Smooth muscle cell (in vitro differentiated cells): ENCODE data around the gene UBALD1. TPM values are rescaled to one million over a fixed set of nuclear protein-coding genes. Genes with fewer than 3 reads are reported as not detected.

Experiments
- DNase-seq: peaks from one replicate; lab custom pipeline; 2025; ENCODE audit not compliant: unreplicated experiment; lab: John Stamatoyannopoulos, UW
- H2AFZ ChIP-seq: fragments of 200-600 bp; sonication (generic); 2 replicates; pipeline ENCODE4 v1.6.0; 2016; ENCODE audit warnings: antibody characterized with exemption, low read depth, mild to moderate bottlenecking
- H3F3A ChIP-seq: fragments of 200-600 bp; sonication (generic); 2 replicates; pipeline ENCODE4 v1.6.0; 2017; ENCODE audit warnings: antibody characterized with exemption, low read depth
- H3K27ac ChIP-seq: fragments of 200-600 bp; sonication (generic); 2 replicates; pipeline ENCODE4 v1.5.1; 2016; ENCODE audit warnings: low read depth, mild to moderate bottlenecking
- H3K27me3 ChIP-seq: fragments of 200-600 bp; sonication (generic); 2 replicates; pipeline ENCODE4 v1.6.1; 2016; ENCODE audit warnings: low read depth, mild to moderate bottlenecking
- H3K36me3 ChIP-seq: fragments of 200-600 bp; sonication (generic); 2 replicates; pipeline ENCODE4 v1.5.1; 2016; ENCODE audit warnings: low read depth
- H3K4me1 ChIP-seq: fragments of 200-600 bp; sonication (generic); 2 replicates; pipeline ENCODE4 v1.5.1; 2016; ENCODE audit warnings: low read depth
- H3K4me2 ChIP-seq: fragments of 200-600 bp; sonication (generic); 2 replicates; pipeline ENCODE4 v1.6.0; 2016; ENCODE audit warnings: mild to moderate bottlenecking
- H3K4me3 ChIP-seq: fragments of 200-600 bp; sonication (generic); 2 replicates; pipeline ENCODE4 v1.5.1; 2016; ENCODE audit warnings: mild to moderate bottlenecking
- H3K79me2 ChIP-seq: fragments of 200-600 bp; sonication (generic); 2 replicates; pipeline ENCODE4 v1.6.0; 2016; ENCODE audit warnings: low read depth, mild to moderate bottlenecking
- H3K9ac ChIP-seq: fragments of 200-600 bp; sonication (generic); 2 replicates; pipeline ENCODE4 v1.6.0; 2016; ENCODE audit warnings: low read depth
- H3K9me3 ChIP-seq: fragments of 200-600 bp; sonication (generic); replicated peaks from 2 replicates; pipeline ENCODE4 v1.5.1; 2016; ENCODE audit warnings: low read depth
- H4K20me1 ChIP-seq: fragments of 200-600 bp; sonication (generic); 2 replicates; pipeline ENCODE4 v1.6.0; 2016; ENCODE audit warnings: low read depth
- WGBS: methylation state at CpG from one replicate; pipeline ENCODE4 v1.1.7; 2016; ENCODE audit warnings: low lambda C conversion rate; 5-methylcytosine and 5-hydroxymethylcytosine counted together
- polyA plus RNA-seq: library from polyadenylated mRNA; unstranded; fragments of >200 nt; fragmentation: Nextera tagmentation; extraction: Ambion mirVana; gene quantifications from 2 replicates; pipeline ENCODE4 v1.2.1, GENCODE V29; 2016
- total RNA-seq: library from RNA; depleted of rRNA; stranded (reverse); fragments of >200 nt; gene quantifications from 2 replicates; pipeline ENCODE4 v1.2.3, GENCODE V29; 2014
- TF ChIP-seq, protein P1 (sequence below): fragments of 200-600 bp; sonication (generic); IDR thresholded peaks from 2 replicates; pipeline ENCODE4 v1.5.1; 2017; ENCODE audit warnings: borderline replicate concordance, mild to moderate bottlenecking, antibody characterized with exemption; ENCODE audit not compliant: insufficient read depth, poor library complexity, severe bottlenecking

UBALD1 gene
- total and polyA plus RNA-seq, 2 experiments from 2014 or later: 3.6 to 13.6 TPM

DNA sequence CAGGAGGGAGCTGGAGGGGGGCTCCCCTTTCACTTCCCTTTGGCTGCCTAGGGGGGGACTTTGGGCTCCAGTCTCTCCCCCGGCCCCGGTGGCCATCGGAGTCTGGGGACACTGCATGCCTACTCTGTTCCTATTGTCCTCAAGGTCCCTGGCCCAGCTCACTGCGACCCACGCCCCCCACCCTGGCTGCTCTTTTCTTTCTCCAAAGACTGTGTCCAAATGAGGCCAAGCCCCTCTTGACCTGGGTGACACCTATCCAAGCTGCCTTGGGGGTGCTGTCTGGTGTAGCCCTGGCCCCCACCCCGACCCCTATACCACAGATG, 12.9 kb downstream of the UBALD1 start:
- Histone ChIP-seq H3K36me3 (no peaks in the 10 kb centered on the region), H3K9me3 (no peaks in the 10 kb centered on the region), H3K4me1 (no peaks in the 10 kb centered on the region), H3F3A (no peaks in the 10 kb centered on the region), H3K9ac (no peak overlapping the region), H3K27me3 (no peaks in the 10 kb centered on the region), H2AFZ (no peak overlapping the region), H4K20me1 (no peaks in the 10 kb centered on the region), H3K79me2 (no peaks in the 10 kb centered on the region), H3K27ac (no peak overlapping the region), H3K4me2 (no peak overlapping the region), H3K4me3 (no peak overlapping the region)
- 93% methylated on average over 6 of the region's 6 CpGs for WGBS
- no peak for DNase-seq
- TF ChIP-seq, protein P1, sequence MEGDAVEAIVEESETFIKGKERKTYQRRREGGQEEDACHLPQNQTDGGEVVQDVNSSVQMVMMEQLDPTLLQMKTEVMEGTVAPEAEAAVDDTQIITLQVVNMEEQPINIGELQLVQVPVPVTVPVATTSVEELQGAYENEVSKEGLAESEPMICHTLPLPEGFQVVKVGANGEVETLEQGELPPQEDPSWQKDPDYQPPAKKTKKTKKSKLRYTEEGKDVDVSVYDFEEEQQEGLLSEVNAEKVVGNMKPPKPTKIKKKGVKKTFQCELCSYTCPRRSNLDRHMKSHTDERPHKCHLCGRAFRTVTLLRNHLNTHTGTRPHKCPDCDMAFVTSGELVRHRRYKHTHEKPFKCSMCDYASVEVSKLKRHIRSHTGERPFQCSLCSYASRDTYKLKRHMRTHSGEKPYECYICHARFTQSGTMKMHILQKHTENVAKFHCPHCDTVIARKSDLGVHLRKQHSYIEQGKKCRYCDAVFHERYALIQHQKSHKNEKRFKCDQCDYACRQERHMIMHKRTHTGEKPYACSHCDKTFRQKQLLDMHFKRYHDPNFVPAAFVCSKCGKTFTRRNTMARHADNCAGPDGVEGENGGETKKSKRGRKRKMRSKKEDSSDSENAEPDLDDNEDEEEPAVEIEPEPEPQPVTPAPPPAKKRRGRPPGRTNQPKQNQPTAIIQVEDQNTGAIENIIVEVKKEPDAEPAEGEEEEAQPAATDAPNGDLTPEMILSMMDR: no peak

DNA sequence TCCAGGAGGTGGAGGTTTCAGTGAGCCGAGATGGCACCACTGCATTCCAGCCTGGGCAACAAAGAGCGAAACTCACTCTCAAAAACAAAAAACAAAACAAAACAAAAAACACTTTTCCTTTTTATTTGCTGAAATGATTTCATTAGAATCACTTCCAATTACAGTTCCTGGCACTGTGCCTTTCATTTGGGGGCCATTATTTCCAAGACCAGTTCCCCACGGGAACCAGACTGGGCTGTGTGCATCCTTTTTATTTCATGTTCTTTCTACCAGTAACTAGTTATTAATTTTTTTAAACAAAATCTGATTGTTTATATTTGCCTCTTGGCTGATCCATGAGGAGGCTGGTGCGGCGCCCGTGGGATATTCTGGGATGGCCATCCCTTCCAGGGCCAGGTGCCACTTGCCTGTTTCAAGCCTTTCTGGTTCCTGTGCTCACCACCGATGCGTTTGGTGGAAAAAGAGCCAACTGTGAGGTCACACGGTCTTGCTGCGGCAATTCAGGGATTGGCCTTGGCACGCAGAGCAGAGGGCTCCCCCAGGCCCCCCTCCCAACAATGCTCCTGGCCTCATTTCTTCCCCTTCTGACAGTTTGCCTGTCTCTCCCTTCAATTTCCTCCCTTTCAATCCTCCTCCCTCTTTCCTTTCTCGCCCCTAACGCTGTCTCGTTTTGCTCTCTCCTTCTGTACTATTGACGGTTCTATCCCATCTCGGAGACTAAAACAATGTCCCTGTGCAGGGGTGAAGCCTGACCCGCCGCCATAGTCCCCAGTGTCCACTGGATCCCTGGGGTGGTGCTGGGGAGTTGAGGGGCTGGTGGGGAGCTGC, 13.4 kb downstream of the UBALD1 start:
- H2AFZ ChIP-seq: no peak overlapping the region

DNA sequence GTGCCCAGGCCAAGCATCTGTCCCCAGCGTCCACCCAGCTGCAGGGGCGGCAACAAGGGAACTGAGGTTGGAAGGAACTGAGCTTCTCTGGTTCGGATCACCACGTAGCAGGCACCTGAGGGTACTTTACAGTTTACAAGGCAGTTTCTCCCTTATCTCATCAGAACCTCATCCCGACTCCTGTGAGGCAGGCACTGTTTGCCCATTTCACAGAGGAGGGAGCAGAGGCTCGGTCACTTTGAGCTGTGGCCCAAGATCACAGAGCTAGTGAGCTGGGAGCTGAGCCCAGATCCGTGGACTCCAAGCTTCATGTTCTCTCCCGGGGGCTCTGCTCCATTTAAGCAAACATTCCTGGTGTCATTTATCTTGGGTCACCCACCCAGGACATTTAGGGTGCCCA, 15.1 kb downstream of the UBALD1 start:
- TF ChIP-seq, protein P1: no peak
- DNase-seq: no peak
- no peaks in the 10 kb centered on the region for H3K27me3 ChIP-seq
- H3K4me3 ChIP-seq: no peak overlapping the region
- no peaks in the 10 kb centered on the region for H4K20me1 ChIP-seq
- H3K27ac ChIP-seq: no peak overlapping the region
- no peak overlapping the region for H2AFZ ChIP-seq
- 92% methylated on average over 8 of the region's 8 CpGs for WGBS
- no peak overlapping the region for H3K9ac ChIP-seq
- H3F3A ChIP-seq: no peaks in the 10 kb centered on the region
- H3K36me3 ChIP-seq: no peaks in the 10 kb centered on the region
- H3K4me2 ChIP-seq: no peak overlapping the region
- no peaks in the 10 kb centered on the region for H3K79me2 ChIP-seq
- no peaks in the 10 kb centered on the region for H3K9me3 ChIP-seq
- H3K4me1 ChIP-seq: no peaks in the 10 kb centered on the region

More for the DNA sequence above, 13.4 kb downstream of the UBALD1 start:
- H3K9me3 ChIP-seq: no peaks in the 10 kb centered on the region
- no peaks in the 10 kb centered on the region for H4K20me1 ChIP-seq
- no peaks in the 10 kb centered on the region for H3K4me1 ChIP-seq
- WGBS: 85% methylated on average over 18 of the region's 18 CpGs
- no peak for DNase-seq
- no peaks in the 10 kb centered on the region for H3K27me3 ChIP-seq
- H3K4me2 ChIP-seq: no peak overlapping the region
- H3K79me2 ChIP-seq: no peaks in the 10 kb centered on the region
- no peak overlapping the region for H3K9ac ChIP-seq
- H3K27ac ChIP-seq: no peak overlapping the region
- H3K4me3 ChIP-seq: no peak overlapping the region
- H3F3A ChIP-seq: no peaks in the 10 kb centered on the region
- TF ChIP-seq, protein P1: no peak
- no peaks in the 10 kb centered on the region for H3K36me3 ChIP-seq

DNA sequence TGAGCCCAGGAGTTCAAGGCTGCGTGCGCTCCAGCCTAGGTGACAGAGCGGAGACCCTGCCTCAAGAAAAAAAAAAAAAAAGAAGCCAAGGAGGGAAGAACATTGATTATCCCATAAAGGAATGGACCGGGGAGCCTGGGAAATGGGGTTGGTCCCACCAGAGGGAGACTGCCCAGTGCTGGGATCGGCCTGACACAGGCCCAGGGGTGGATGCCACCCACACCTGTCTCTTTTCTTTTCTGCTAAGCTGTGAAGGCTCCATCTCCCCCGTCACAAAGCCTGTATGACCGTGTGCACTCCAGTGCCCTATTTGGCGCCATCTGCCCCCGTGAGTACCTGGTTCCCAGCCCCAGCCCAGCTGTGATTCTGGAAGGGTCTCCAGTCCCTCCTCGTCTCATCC, 15.7 kb downstream of the UBALD1 start:
- no peaks in the 10 kb centered on the region for H3K79me2 ChIP-seq
- no peak overlapping the region for H3K9ac ChIP-seq
- 91% methylated on average over 10 of the region's 10 CpGs for WGBS
- H3K4me1 ChIP-seq: no peaks in the 10 kb centered on the region
- no peak overlapping the region for H3K27ac ChIP-seq
- no peak overlapping the region for H2AFZ ChIP-seq
- no peaks in the 10 kb centered on the region for H3F3A ChIP-seq
- H3K4me2 ChIP-seq: no peak overlapping the region
- DNase-seq: no peak
- TF ChIP-seq, protein P1: no peak
- no peaks in the 10 kb centered on the region for H3K27me3 ChIP-seq
- H3K36me3 ChIP-seq: no peaks in the 10 kb centered on the region
- no peaks in the 10 kb centered on the region for H3K9me3 ChIP-seq
- H3K4me3 ChIP-seq: no peak overlapping the region
- H4K20me1 ChIP-seq: no peaks in the 10 kb centered on the region
